ENCODE data around the gene DENND1B.

GRCh38 chr1:197736685-197737084, 38.6 kb downstream of the DENND1B start:
- TF ChIP-seq TAF1 (conservative IDR thresholded peaks at IDR 0.05) = no peak
- no peak for TF ChIP-seq CTCF (IDR thresholded peaks at IDR 0.05; ENCODE audit: low read depth, low read length, missing input control)
- no peak for TF ChIP-seq GABPA (IDR thresholded peaks at IDR 0.05 in 1 of 2, conservative IDR thresholded peaks at IDR 0.05 in 1 of 2)
- TF ChIP-seq ZBTB33 (IDR thresholded peaks at IDR 0.05) = no peak
- TF ChIP-seq MAX (IDR thresholded peaks at IDR 0.05) = no peak
- no peak for TF ChIP-seq HNF4A (conservative IDR thresholded peaks at IDR 0.05)
- TF ChIP-seq JUND (IDR thresholded peaks at IDR 0.05) = no peak
- no peak for TF ChIP-seq ATF3 (IDR thresholded peaks at IDR 0.05)
- no peak for TF ChIP-seq REST (IDR thresholded peaks at IDR 0.05)
- TF ChIP-seq SP1 (IDR thresholded peaks at IDR 0.05) = no peak
- TF ChIP-seq EGR1 (IDR thresholded peaks at IDR 0.05; ENCODE audit: low read depth in 2 of 2) = no peak
- no peak for TF ChIP-seq YY1 (IDR thresholded peaks at IDR 0.05)
- no peak for TF ChIP-seq RXRA (IDR thresholded peaks at IDR 0.05)
- TF ChIP-seq NR2F2 (IDR thresholded peaks at IDR 0.05) = no peak

Measured in liver (tissue), 3 donors.